GM13977 (cell line): Measurements from ENCODE around the gene MNX1.

Source experiments
- DNase-seq: peaks from one replicate; pipeline ENCODE4 v3.0.0; 2012; ENCODE audit warnings: low spot score
- in situ Hi-C: fragments of 300-500 bp; cut with MboI; formaldehyde crosslinking; loops from one replicate; pipeline ENCODE4 v1.12.0; 2022; ENCODE audit warnings: low sequenced_read_pairs, low pct_unique_long_range_greater_than_20kb, mixed read lengths, inconsistent platforms; ENCODE audit not compliant: unreplicated experiment
- TF ChIP-seq, protein P1 (sequence below): IDR thresholded peaks from 2 replicates; pipeline ENCODE4 v1.5.1; 2012; ENCODE audit warnings: mild to moderate bottlenecking, control low read depth; ENCODE audit not compliant: insufficient read depth; ENCODE audit errors: extremely low read depth, missing control alignments

The MNX1 gene

GRCh38 chr7:156993925-156994235 is 16.6 kb downstream of the MNX1 start:
- TF ChIP-seq, protein P1, sequence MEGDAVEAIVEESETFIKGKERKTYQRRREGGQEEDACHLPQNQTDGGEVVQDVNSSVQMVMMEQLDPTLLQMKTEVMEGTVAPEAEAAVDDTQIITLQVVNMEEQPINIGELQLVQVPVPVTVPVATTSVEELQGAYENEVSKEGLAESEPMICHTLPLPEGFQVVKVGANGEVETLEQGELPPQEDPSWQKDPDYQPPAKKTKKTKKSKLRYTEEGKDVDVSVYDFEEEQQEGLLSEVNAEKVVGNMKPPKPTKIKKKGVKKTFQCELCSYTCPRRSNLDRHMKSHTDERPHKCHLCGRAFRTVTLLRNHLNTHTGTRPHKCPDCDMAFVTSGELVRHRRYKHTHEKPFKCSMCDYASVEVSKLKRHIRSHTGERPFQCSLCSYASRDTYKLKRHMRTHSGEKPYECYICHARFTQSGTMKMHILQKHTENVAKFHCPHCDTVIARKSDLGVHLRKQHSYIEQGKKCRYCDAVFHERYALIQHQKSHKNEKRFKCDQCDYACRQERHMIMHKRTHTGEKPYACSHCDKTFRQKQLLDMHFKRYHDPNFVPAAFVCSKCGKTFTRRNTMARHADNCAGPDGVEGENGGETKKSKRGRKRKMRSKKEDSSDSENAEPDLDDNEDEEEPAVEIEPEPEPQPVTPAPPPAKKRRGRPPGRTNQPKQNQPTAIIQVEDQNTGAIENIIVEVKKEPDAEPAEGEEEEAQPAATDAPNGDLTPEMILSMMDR: no peak
- DNase-seq: no peak
- in situ Hi-C loops: no loop called here

DNA sequence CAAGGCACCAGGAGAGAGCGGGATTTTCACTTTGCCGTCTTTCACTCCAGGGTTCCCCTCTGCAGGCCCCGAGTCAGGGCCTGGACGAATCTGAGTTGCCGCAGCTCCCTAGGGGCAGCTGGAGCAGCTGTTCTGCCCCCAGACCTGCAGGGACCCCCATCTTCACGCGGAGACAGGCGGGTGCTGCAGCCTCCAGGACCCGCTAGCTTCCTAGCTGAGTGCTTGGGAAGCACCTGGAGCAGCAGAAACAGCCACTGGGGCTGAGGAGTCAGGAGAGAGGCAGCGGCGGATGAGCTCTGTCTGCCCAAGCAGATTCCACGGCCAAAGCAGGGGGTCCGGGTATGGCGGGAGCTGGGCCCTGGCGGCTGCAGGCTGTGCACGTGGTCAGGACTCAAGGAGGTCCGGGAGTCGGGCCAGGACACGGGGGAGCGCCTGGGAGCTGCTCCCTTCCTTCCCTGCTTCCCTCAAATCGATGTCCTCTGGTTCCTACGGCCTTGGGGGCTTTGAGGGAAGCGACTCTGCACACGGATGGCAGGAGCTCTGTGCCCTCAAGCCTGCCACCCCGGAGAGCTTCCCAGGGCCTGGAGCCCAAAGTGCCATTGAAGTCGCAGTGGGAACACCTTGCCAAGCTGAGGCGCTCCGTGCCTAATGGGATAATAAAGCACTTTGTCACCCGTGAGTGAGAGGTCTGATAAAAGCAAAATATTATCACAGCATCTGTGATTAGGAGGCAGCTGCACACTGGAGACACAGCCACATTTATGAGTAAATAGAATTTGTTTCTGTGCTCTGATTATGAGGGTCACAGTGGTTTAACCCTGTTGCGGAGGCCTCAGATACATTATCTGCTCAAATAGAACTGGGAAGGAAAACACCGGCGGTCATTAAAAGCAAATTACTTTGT is 17.2 kb downstream of the MNX1 start:
- TF ChIP-seq, protein P1: no peak
- in situ Hi-C loops: no loop called here
- DNase-seq: no peak

- DNase-seq: no peak
- in situ Hi-C loops: no loop called here
- TF ChIP-seq, protein P1: no peak
These were observed 20.5 kb downstream of the MNX1 start for GRCh38 chr7:156989766-156990535.

DNA sequence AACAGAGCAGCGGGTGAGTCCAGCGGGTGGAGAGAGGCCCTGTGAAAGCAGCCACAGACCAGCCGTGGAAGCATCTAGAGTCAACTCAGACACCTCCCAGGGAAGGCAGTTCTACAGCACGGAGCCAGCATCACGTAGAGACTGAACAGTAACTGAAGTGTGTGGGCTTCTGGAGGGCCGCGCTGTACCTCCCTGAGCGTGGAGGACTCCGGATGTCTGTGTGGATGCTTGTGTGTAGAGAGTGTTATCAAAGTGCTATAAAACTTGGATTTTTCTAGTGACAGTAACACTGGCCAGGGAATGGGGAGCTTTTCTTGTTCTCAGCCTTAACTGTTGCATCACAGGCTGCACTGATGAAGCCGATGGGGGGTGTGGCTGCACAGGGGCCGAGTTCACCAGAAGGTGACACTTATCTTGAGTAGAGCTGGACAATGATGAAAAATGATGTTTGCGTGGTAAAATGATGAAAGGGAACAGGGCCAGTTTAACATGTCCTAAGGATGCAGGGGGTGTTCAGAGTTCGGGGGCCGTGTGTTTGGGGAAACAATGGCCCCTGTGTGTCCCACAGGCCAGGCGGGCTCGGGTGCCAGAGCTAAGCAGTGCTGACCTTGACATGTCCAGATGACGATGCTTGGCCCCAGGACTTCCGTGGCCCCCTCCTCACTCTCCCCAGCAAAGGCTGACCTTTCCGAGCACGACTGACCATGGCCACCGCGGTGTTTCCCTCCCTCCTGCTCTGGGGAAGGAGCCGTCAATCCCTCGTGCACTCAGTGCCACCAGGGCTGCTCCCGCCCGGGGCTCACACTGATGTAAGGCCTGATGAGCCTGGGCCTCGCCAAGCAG is 21.9 kb downstream of the MNX1 start:
- in situ Hi-C loops: no loop called here
- TF ChIP-seq, protein P1: no peak
- DNase-seq: no peak

GRCh38 chr7:156986378-156986777 is 24.1 kb downstream of the MNX1 start:
- DNase-seq: no peak
- in situ Hi-C loops: no loop called here
- TF ChIP-seq, protein P1: no peak
